Uterus (tissue), 4 donors: Measurements from ENCODE around the gene TAF10. TPM values are rescaled to one million over a fixed set of nuclear protein-coding genes. Genes with fewer than 3 reads are reported as not detected.

Experiments
- DNase-seq, 2 donors: peaks; one replicate each; pipeline ENCODE4 v3.0.0-alpha.2; 2019 to 2020
- H3K27ac ChIP-seq, 2 donors: fragments of 200-600 bp; sonication (generic); 1 replicate in 1 of 2; 2 replicates in 1 of 2; pipeline ENCODE4 v1.5.1; 2016 to 2018
- H3K27me3 ChIP-seq, 2 donors: fragments of 200-600 bp; sonication (generic); one replicate each; pipeline ENCODE4 v1.5.1; 2018 to 2019; ENCODE audit warnings: control low read depth in 1 of 2
- H3K36me3 ChIP-seq, 2 donors: fragments of 200-600 bp; sonication (generic); one replicate each; pipeline ENCODE4 v1.5.1; 2019; ENCODE audit warnings: control low read depth in 1 of 2
- H3K4me1 ChIP-seq, 2 donors: fragments of 200-600 bp; sonication (generic); one replicate each; pipeline ENCODE4 v1.5.1; 2018 to 2019; ENCODE audit warnings: control low read depth in 1 of 2
- H3K4me3 ChIP-seq, 2 donors: fragments of 200-600 bp; sonication (generic); 1 replicate in 1 of 2; 2 replicates in 1 of 2; pipeline ENCODE4 v1.5.1; 2018 to 2019; ENCODE audit warnings: mild to moderate bottlenecking in 1 of 2
- H3K9me3 ChIP-seq, 2 donors: fragments of 200-600 bp; sonication (generic); one replicate each; pipeline ENCODE4 v1.5.1; 2019; ENCODE audit warnings: control low read depth in 1 of 2
- CTCF ChIP-seq, 4 experiments: fragments of 200-600 bp in 2 of 4; fragments of 450-650 bp in 2 of 4; sonication (generic) in 2 of 4; IDR thresholded peaks; one replicate each; pipeline ENCODE4 v1.5.1; 2016 to 2019; ENCODE audit warnings: antibody characterized with exemption in 4 of 4, mild to moderate bottlenecking in 2 of 4, moderate library complexity in 1 of 4
- POLR2A ChIP-seq, 2 donors: fragments of 450-650 bp; IDR thresholded peaks; one replicate each; pipeline ENCODE4 v1.6.1; 2016; ENCODE audit warnings: antibody characterized with exemption in 2 of 2, mild to moderate bottlenecking in 1 of 2, moderate library complexity in 1 of 2
- intact Hi-C: fragments of 100-400 bp; cut with DNase I; formaldehyde crosslinking; loops from one replicate; pipeline ENCODE4 v1.15.1; 2023; ENCODE audit warnings: low total_unique reads
- total RNA-seq, 4 donors: library from RNA; depleted of rRNA in 3 of 4; stranded (reverse); fragments of >200 nt in 3 of 4; gene quantifications; one replicate each; pipeline versions ENCODE4 v1.1.0 to v1.2.4, GENCODE V29; 2014 to 2023
- donor health status: DM: yes; HTN: yes; CAD: no.

TAF10 gene
- total RNA-seq, 4 donors from 2014 or later = 11.5 to 137 (median 67.1) TPM

GRCh38 chr11:6570691-6571427, 41.2 kb downstream of the TAF10 start:
- Histone ChIP-seq H3K4me1 (no peaks in the 10 kb centered on the region), H3K27me3 (no peaks in the 10 kb centered on the region), H3K9me3 (no peaks in the 10 kb centered on the region), H3K4me3 (no peak overlapping the region), H3K36me3 (no peaks in the 10 kb centered on the region), H3K27ac (no peak overlapping the region)
- DNase-seq = no peak
- TF ChIP-seq POLR2A (IDR thresholded peaks at IDR 0.05) (no peak), CTCF (IDR thresholded peaks at IDR 0.05) (no peak)
- intact Hi-C loops = no loop called here

- H3K4me1 ChIP-seq = no peaks in the 10 kb centered on the region
- no peak for DNase-seq
- H3K27ac ChIP-seq = no peak overlapping the region
- H3K27me3 ChIP-seq = no peaks in the 10 kb centered on the region
- H3K36me3 ChIP-seq = no peaks in the 10 kb centered on the region
- no peak overlapping the region for H3K4me3 ChIP-seq
- H3K9me3 ChIP-seq = no peaks in the 10 kb centered on the region
- no peak for TF ChIP-seq CTCF (IDR thresholded peaks at IDR 0.05)
- no peak for TF ChIP-seq POLR2A (IDR thresholded peaks at IDR 0.05)
- intact Hi-C loops = no loop called here
These were observed 42.3 kb downstream of the TAF10 start for GRCh38 chr11:6569706-6570105.

GRCh38 chr11:6568191-6568918, 43.7 kb downstream of the TAF10 start:
- H3K27me3 ChIP-seq = no peaks in the 10 kb centered on the region
- H3K9me3 ChIP-seq = no peaks in the 10 kb centered on the region
- intact Hi-C loops = no loop called here
- no peaks in the 10 kb centered on the region for H3K36me3 ChIP-seq
- no peak overlapping the region for H3K27ac ChIP-seq
- no peak for DNase-seq
- no peak overlapping the region for H3K4me3 ChIP-seq
- no peak for TF ChIP-seq CTCF (IDR thresholded peaks at IDR 0.05)
- no peak for TF ChIP-seq POLR2A (IDR thresholded peaks at IDR 0.05)
- H3K4me1 ChIP-seq = no peaks in the 10 kb centered on the region

GRCh38 chr11:6567371-6567745, 44.7 kb downstream of the TAF10 start:
- Histone ChIP-seq H3K9me3 (no peaks in the 10 kb centered on the region), H3K27me3 (no peaks in the 10 kb centered on the region), H3K4me3 (no peak overlapping the region), H3K36me3 (no peaks in the 10 kb centered on the region), H3K27ac (no peak overlapping the region), H3K4me1 (no peaks in the 10 kb centered on the region)
- TF ChIP-seq CTCF (IDR thresholded peaks at IDR 0.05) = no peak
- TF ChIP-seq POLR2A (IDR thresholded peaks at IDR 0.05) = no peak
- DNase-seq = no peak
- intact Hi-C loops = no loop called here

GRCh38 chr11:6566704-6567370, 45.2 kb downstream of the TAF10 start:
- intact Hi-C loops = no loop called here
- H3K36me3 ChIP-seq = no peaks in the 10 kb centered on the region

More at GRCh38 chr11:6566704-6567370, 45.2 kb downstream of the TAF10 start:
- no peak for TF ChIP-seq POLR2A (IDR thresholded peaks at IDR 0.05)
- no peak for TF ChIP-seq CTCF (IDR thresholded peaks at IDR 0.05)
- no peak for DNase-seq
- H3K27me3 ChIP-seq = no peaks in the 10 kb centered on the region
- no peaks in the 10 kb centered on the region for H3K9me3 ChIP-seq
- H3K4me3 ChIP-seq = no peak overlapping the region
- H3K27ac ChIP-seq = no peak overlapping the region
- no peaks in the 10 kb centered on the region for H3K4me1 ChIP-seq
